HG03095 (cell line): ENCODE measurements around the gene APRT.
A peak's percentile ranks its signal among the peaks of the same experiment; 100 is the strongest.
"Not testable (repeated sequence)": the region's sequence is repeated elsewhere in the genome, so short reads cannot be mapped to it uniquely, and the experiment has no call there.

Source experiments
- ATAC-seq: cut with Tn5 transposase; IDR thresholded peaks from one replicate; pipeline ENCODE4 v1.9.1; 2021; ENCODE audit warnings: moderate library complexity; ENCODE audit not compliant: unreplicated experiment

The APRT gene

GRCh38 chr16:88823646-88824045 lies 11.9 kb upstream of the APRT start:
- not testable (repeated sequence) for ATAC-seq

- no peak for ATAC-seq
Observed at GRCh38 chr16:88822281-88823040, 10.7 kb upstream of the APRT start.

GRCh38 chr16:88821168-88821850 lies 9.6 kb upstream of the APRT start:
- ATAC-seq, result no peak

- ATAC-seq, result no peak
Observed at GRCh38 chr16:88820385-88821025, 8.8 kb upstream of the APRT start.

GRCh38 chr16:88819126-88819525 lies 7.4 kb upstream of the APRT start:
- ATAC-seq, result no peak

- ATAC-seq, result no peak
Observed at GRCh38 chr16:88818575-88818874, 6.8 kb upstream of the APRT start.

GRCh38 chr16:88817785-88818574 lies 6.3 kb upstream of the APRT start:
- ATAC-seq, result no peak

- ATAC-seq, result no peak
Observed at GRCh38 chr16:88816736-88817535, 5.2 kb upstream of the APRT start.

- ATAC-seq, result no peak
Observed at GRCh38 chr16:88815901-88816589, 4.3 kb upstream of the APRT start.

GRCh38 chr16:88815227-88815626 lies 3.5 kb upstream of the APRT start:
- no peak for ATAC-seq

- no peak for ATAC-seq
Observed at GRCh38 chr16:88814144-88814502, 2.4 kb upstream of the APRT start.

GRCh38 chr16:88813269-88814143 lies 1.8 kb upstream of the APRT start:
- ATAC-seq, result no peak

GRCh38 chr16:88812513-88813268 lies 963 bp upstream of the APRT start:
- ATAC-seq, result no peak

- ATAC-seq, result peak; percentile 45
Observed at GRCh38 chr16:88810912-88811768, 588 bp downstream of the APRT start.

GRCh38 chr16:88810166-88810911 lies 1.4 kb downstream of the APRT start:
- no peak for ATAC-seq

GRCh38 chr16:88809676-88810165 lies 2.0 kb downstream of the APRT start:
- no peak for ATAC-seq
